Vagina (tissue), 2 donors: ENCODE results near the gene LYPD5.

Experiments
- CTCF ChIP-seq, 3 experiments: fragments of 450-650 bp in 2 of 3; fragments of 200-600 bp in 1 of 3; sonication (generic) in 1 of 3; IDR thresholded peaks; one replicate each; pipeline ENCODE4 v1.5.1; 2017 to 2019; ENCODE audit warnings: antibody characterized with exemption in 3 of 3, mild to moderate bottlenecking in 2 of 3, moderate library complexity in 2 of 3
- POLR2A ChIP-seq, 2 donors: fragments of 450-650 bp; IDR thresholded peaks; one replicate each; pipeline ENCODE4 v1.6.1; 2017; ENCODE audit warnings: antibody characterized with exemption in 2 of 2, mild to moderate bottlenecking in 2 of 2, moderate library complexity in 2 of 2
- POLR2AphosphoS5 ChIP-seq, 2 donors: sonication (generic); formaldehyde crosslinking; IDR thresholded peaks; one replicate each; pipeline ENCODE4 v1.9.0; 2017; ENCODE audit warnings: antibody characterized with exemption in 2 of 2, mild to moderate bottlenecking in 2 of 2, low read depth in 1 of 2; ENCODE audit not compliant: insufficient read depth in 1 of 2

- TF ChIP-seq CTCF (IDR thresholded peaks at IDR 0.05) (no peak), POLR2A (IDR thresholded peaks at IDR 0.05) (no peak), POLR2AphosphoS5 (IDR thresholded peaks at IDR 0.05; ENCODE audit: insufficient read depth in 1 of 2, low read depth in 1 of 2) (no peak)
Observed at GRCh38 chr19:43789029-43789428, 13.2 kb downstream of the LYPD5 start.
